Keratinocyte (primary cell): Measurements from ENCODE around the gene MREG. TPM values are rescaled to one million over a fixed set of nuclear protein-coding genes. Genes with fewer than 3 reads are reported as not detected.

Experiments
- DNase-seq: peaks from one replicate; pipeline ENCODE4 v3.0.0-alpha.2; 2011; ENCODE audit warnings: low read depth, missing footprints, low spot score
- FAIRE-seq: peaks from 2 replicates; lab custom pipeline; 2011; peaks lifted over from hg19 to GRCh38; lab: Jason Lieb, UNC
- H2AFZ ChIP-seq: 2 replicates; pipeline ENCODE4 v1.6.0; 2012; ENCODE audit warnings: low read length, control low read depth, inconsistent platforms; ENCODE audit not compliant: control insufficient read depth
- H3K27ac ChIP-seq: 2 replicates; pipeline ENCODE4 v1.5.1; 2011; ENCODE audit warnings: low read length; ENCODE audit not compliant: control insufficient read depth, insufficient read depth
- H3K27me3 ChIP-seq: 3 replicates; pipeline ENCODE4 v1.6.0; 2011; ENCODE audit warnings: low read length; ENCODE audit not compliant: control insufficient read depth, insufficient read depth; ENCODE audit errors: extremely low read depth
- H3K36me3 ChIP-seq, 2 experiments: 2 replicates in 1 of 2; 3 replicates in 1 of 2; pipeline ENCODE4 v1.5.1; 2011; ENCODE audit warnings: low read length in 2 of 2, mild to moderate bottlenecking in 1 of 2; ENCODE audit not compliant: control insufficient read depth in 2 of 2, insufficient read depth in 2 of 2; ENCODE audit errors: extremely low read depth in 1 of 2
- H3K4me1 ChIP-seq: 3 replicates; pipeline ENCODE4 v1.5.1; 2011; ENCODE audit warnings: low read length; ENCODE audit not compliant: control insufficient read depth, insufficient read depth; ENCODE audit errors: extremely low read depth
- H3K4me2 ChIP-seq: 3 replicates; pipeline ENCODE4 v1.6.0; 2011; ENCODE audit warnings: low read depth, low read length; ENCODE audit not compliant: control insufficient read depth, insufficient read depth; ENCODE audit errors: extremely low read depth
- H3K4me3 ChIP-seq, 3 experiments: fragments of 200-600 bp in 1 of 3; sonication (generic) in 1 of 3; 2 replicates in 2 of 3; 3 replicates in 1 of 3; pipeline ENCODE4 v1.5.1; 2011 to 2016; ENCODE audit warnings: low read length in 3 of 3, mild to moderate bottlenecking in 3 of 3, control low read depth in 2 of 3, inconsistent platforms in 1 of 3, low read depth in 1 of 3, mixed read lengths in 1 of 3, mixed run types in 1 of 3, moderate library complexity in 1 of 3; ENCODE audit not compliant: control insufficient read depth in 2 of 3, insufficient read depth in 2 of 3; ENCODE audit errors: extremely low read depth in 1 of 3
- H3K79me2 ChIP-seq: 2 replicates; pipeline ENCODE4 v1.6.0; 2012; ENCODE audit warnings: low read length; ENCODE audit not compliant: control insufficient read depth, insufficient read depth
- H3K9ac ChIP-seq: 3 replicates; pipeline ENCODE4 v1.6.0; 2011; ENCODE audit warnings: low read length; ENCODE audit not compliant: control insufficient read depth, insufficient read depth; ENCODE audit errors: extremely low read depth
- H3K9me1 ChIP-seq: 3 replicates; pipeline ENCODE4 v1.6.0; 2011; ENCODE audit warnings: low read length; ENCODE audit not compliant: control insufficient read depth, insufficient read depth; ENCODE audit errors: extremely low read depth
- H3K9me3 ChIP-seq: 2 replicates; pipeline ENCODE4 v1.5.1; 2012; ENCODE audit warnings: low read depth, low read length; ENCODE audit not compliant: control insufficient read depth
- H4K20me1 ChIP-seq: 3 replicates; pipeline ENCODE4 v1.6.0; 2011; ENCODE audit warnings: low read length; ENCODE audit not compliant: control insufficient read depth, insufficient read depth; ENCODE audit errors: extremely low read depth
- CTCF ChIP-seq, 3 experiments: IDR thresholded peaks in 1 of 3; conservative IDR thresholded peaks in 1 of 3; optimal IDR thresholded peaks in 1 of 3; 2 replicates in 2 of 3; 3 replicates in 1 of 3; pipeline versions ENCODE3 to v1.5.1; 2011; ENCODE audit warnings: low read length in 3 of 3, mild to moderate bottlenecking in 3 of 3, moderate library complexity in 2 of 3, control low read depth in 1 of 3, inconsistent platforms in 1 of 3; ENCODE audit not compliant: insufficient read depth in 2 of 3; ENCODE audit errors: extremely low read depth in 1 of 3
- EZH2 ChIP-seq: IDR thresholded peaks from one replicate; pipeline ENCODE4 v1.6.1; 2012; ENCODE audit warnings: inconsistent platforms, mild to moderate bottlenecking, low read length, moderate library complexity
- dilution Hi-C: fragments of 300-500 bp; cut with MboI; formaldehyde crosslinking; loops from one replicate; pipeline ENCODE4 v1.7.0; 2020; ENCODE audit warnings: low sequenced_read_pairs; ENCODE audit not compliant: extremely low pct_ligation_motif_present
- polyA plus RNA-seq, 5 experiments: library from polyadenylated mRNA; depleted of rRNA in 3 of 5; stranded (reverse) in 3 of 5; stranded (forward) in 1 of 5; unstranded in 1 of 5; fragments of >200 nt; gene quantifications; 1 replicate in 1 of 5; 2 replicates in 3 of 5; 3 replicates in 1 of 5; pipeline versions ENCODE4 v1.2.1 to v1.2.3, GENCODE V29; 2011 to 2012; ENCODE audit warnings: missing spikeins in 2 of 5, low read depth in 1 of 5, low replicate concordance in 1 of 5

The MREG gene
- polyA plus RNA-seq, 1 donor (not counting 4 experiments of a cell fraction or from before 2014, with no cell fraction given): 32.9 TPM

GRCh38 chr2:215981115-215981514, 32.2 kb downstream of the MREG start:
- dilution Hi-C loops: no loop called here
- no peaks in the 10 kb centered on the region for H3K27me3 ChIP-seq
- no peak overlapping the region for H3K9ac ChIP-seq
- peaks cover 5% of the 10 kb centered on the region for H4K20me1 ChIP-seq
- H3K9me1 ChIP-seq: peaks cover 6% of the 10 kb centered on the region
- peaks cover 30% of the 10 kb centered on the region for H3K79me2 ChIP-seq
- FAIRE-seq: no peak
- H3K9me3 ChIP-seq: no peaks in the 10 kb centered on the region
- TF ChIP-seq CTCF (optimal IDR thresholded peaks at IDR 0.05 in 1 of 3, IDR thresholded peaks at IDR 0.05 in 1 of 3, conservative IDR thresholded peaks at IDR 0.05 in 1 of 3; ENCODE audit: extremely low read depth in 1 of 3, insufficient read depth in 2 of 3, low read length in 3 of 3): no peak
- TF ChIP-seq EZH2: no peak
- H2AFZ ChIP-seq: no peak overlapping the region
- no peak overlapping the region for H3K4me2 ChIP-seq
- peaks cover 0 to 3% of the 10 kb centered on the region in 2 experiments for H3K36me3 ChIP-seq
- peaks cover 23% of the 10 kb centered on the region for H3K4me1 ChIP-seq
- H3K27ac ChIP-seq: no peak overlapping the region
- DNase-seq: no peak
- no peak overlapping the region for H3K4me3 ChIP-seq

GRCh38 chr2:215979620-215980019, 33.7 kb downstream of the MREG start:
- H3K4me3 ChIP-seq: no peak overlapping the region
- dilution Hi-C loops: no loop called here
- no peak overlapping the region for H3K4me2 ChIP-seq
- FAIRE-seq: no peak
- peaks cover 23% of the 10 kb centered on the region for H3K4me1 ChIP-seq
- no peak overlapping the region for H3K9ac ChIP-seq
- H3K27ac ChIP-seq: no peak overlapping the region
- peaks cover 5% of the 10 kb centered on the region for H4K20me1 ChIP-seq
- no peak for DNase-seq
- no peaks in the 10 kb centered on the region for H3K27me3 ChIP-seq
- no peak overlapping the region for H2AFZ ChIP-seq
- peaks cover 32% of the 10 kb centered on the region for H3K79me2 ChIP-seq
- H3K9me1 ChIP-seq: peaks cover 6% of the 10 kb centered on the region
- peaks cover 0 to 3% of the 10 kb centered on the region in 2 experiments for H3K36me3 ChIP-seq
- no peaks in the 10 kb centered on the region for H3K9me3 ChIP-seq
- no peak for TF ChIP-seq EZH2
- no peak for TF ChIP-seq CTCF (optimal IDR thresholded peaks at IDR 0.05 in 1 of 3, IDR thresholded peaks at IDR 0.05 in 1 of 3, conservative IDR thresholded peaks at IDR 0.05 in 1 of 3; ENCODE audit: extremely low read depth in 1 of 3, insufficient read depth in 2 of 3, low read length in 3 of 3)
